Activated CD4-positive, alpha-beta T cell treated with anti-CD3 and anti-CD28 coated beads, Interleukin-2, amount 50 U/mL, for 24 hours (primary cell): ENCODE measurements around the gene MYBPH.

Source experiments
- DNase-seq, 2 donors: peaks; one replicate each; pipeline ENCODE4 v3.0.0-alpha.2; 2020; ENCODE audit warnings: low read depth in 1 of 2, low spot score in 1 of 2

MYBPH gene

DNA sequence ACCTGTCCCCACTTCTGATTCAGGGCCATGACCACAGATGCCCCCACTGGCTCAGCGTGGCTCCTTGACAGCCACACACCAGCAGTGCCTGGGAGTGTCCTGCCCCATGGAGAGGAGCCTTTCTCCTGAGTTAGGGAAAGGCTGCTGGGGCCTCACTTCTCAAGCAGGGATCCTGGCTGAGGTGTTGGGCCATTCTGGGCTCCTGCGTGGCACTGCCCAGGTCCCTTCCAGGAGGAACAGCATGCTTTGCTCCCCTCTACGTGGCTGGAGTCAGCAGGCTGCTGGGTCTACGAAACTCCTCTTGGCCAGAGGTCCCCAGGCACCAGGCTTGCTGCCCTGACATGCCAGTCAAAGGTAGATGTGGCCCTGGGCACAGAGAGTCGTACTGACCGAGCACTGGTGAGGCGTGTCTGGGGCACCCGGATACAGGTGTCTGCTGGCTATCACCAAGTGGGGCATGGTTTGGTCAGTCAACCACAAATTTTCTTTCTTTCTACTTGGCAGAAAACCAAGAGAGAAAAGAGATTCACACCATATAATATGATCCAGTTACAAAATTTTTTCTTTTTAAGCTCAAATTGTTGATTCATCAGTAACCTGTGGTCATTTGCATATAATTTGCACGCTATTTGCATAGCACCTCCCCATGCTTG lies 44.0 kb downstream of the MYBPH start:
- no peak for DNase-seq

DNA sequence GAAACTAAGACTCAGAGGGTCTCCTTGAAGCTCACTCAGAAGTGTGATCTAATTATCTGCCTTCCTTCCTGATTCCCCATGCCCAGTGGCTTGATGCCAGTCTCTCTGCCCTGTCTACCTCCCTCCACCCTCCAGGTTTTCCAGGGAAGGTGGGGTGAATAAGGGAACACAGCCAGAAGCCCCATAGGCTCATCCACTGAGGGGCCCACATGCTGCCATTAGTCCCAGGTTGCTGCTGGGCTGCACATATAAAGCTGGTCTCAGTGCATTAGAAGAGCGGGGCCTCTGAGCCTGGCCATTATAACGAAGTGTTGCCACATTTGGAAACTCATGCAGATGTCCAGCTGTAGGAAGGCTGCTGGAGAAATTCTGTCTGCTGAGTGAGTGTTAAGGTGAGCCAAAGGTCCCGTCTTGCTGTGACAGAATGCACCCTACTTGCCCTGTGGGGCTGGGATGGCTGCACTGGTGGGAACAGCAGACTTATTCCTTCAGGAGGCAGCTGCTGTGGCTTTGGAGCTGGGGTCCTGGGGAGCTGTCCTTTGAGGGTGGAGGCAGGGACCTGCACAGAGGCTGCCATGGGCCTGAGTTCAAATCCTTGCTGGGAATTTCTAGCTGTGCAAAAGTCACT lies 45.2 kb downstream of the MYBPH start:
- DNase-seq, result no peak

- no peak for DNase-seq
Measured at GRCh38 chr1:203129501-203130231, 46.0 kb downstream of the MYBPH start.

- no peak for DNase-seq
Measured at GRCh38 chr1:203128716-203129500, 46.7 kb downstream of the MYBPH start.

GRCh38 chr1:203128431-203128715 lies 47.3 kb downstream of the MYBPH start:
- no peak for DNase-seq

GRCh38 chr1:203127666-203128430 lies 47.8 kb downstream of the MYBPH start, which contains the start of gene ADORA1:
Gene ADORA1 (plus strand): TSS chr1:203127726. CDS start chr1:203128842, 1,116 bp downstream.
- DNase-seq, result no peak

GRCh38 chr1:203126866-203127665 lies 48.6 kb downstream of the MYBPH start:
- no peak for DNase-seq

- DNase-seq, result no peak
Measured at GRCh38 chr1:203126151-203126865, 49.3 kb downstream of the MYBPH start.

- no peak for DNase-seq
Measured at GRCh38 chr1:203124546-203125317, 50.9 kb downstream of the MYBPH start.

GRCh38 chr1:203124011-203124410 lies 51.6 kb downstream of the MYBPH start:
- no peak for DNase-seq

- no peak for DNase-seq
Measured at GRCh38 chr1:203122159-203122558, 53.5 kb downstream of the MYBPH start.

DNA sequence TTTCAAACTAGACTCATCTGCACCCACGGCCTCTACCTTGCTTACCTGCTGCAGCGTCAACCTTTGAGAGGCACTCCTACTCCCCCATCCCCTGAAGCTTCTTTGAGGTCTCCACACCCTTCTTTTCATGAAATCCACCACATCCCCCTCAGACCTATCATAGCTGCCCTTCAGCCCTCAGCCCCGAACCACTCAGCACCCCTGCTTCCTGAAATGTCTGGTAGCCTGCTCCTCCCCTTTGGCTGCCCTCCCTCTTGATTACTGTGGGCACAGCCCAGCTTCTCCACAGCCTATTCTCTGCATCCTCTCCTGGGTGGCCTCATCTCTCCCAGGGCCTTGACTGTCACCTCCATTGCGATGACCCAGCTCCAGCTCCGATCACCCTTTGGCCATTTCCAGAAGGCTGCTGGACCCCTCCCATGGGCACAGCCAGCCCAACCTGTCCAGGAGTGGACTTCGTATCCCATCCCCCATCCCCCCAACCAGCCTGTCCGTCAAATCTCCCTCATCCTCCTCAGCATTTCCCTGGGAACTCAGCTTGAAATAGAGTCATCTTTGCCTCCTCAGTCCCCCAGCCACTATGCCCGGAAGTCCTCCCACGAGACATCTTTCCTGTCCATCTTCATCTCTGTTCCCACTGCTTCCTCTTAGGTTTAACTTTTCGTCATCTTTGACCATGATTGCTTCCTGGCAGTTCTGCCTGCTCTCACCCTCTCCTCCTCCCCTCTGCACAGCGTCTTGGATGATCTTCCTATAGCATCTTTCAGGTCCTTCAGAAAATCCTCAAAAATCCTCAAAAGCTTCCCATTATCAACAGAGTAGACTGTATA lies 54.2 kb downstream of the MYBPH start:
- DNase-seq, result no peak

DNA sequence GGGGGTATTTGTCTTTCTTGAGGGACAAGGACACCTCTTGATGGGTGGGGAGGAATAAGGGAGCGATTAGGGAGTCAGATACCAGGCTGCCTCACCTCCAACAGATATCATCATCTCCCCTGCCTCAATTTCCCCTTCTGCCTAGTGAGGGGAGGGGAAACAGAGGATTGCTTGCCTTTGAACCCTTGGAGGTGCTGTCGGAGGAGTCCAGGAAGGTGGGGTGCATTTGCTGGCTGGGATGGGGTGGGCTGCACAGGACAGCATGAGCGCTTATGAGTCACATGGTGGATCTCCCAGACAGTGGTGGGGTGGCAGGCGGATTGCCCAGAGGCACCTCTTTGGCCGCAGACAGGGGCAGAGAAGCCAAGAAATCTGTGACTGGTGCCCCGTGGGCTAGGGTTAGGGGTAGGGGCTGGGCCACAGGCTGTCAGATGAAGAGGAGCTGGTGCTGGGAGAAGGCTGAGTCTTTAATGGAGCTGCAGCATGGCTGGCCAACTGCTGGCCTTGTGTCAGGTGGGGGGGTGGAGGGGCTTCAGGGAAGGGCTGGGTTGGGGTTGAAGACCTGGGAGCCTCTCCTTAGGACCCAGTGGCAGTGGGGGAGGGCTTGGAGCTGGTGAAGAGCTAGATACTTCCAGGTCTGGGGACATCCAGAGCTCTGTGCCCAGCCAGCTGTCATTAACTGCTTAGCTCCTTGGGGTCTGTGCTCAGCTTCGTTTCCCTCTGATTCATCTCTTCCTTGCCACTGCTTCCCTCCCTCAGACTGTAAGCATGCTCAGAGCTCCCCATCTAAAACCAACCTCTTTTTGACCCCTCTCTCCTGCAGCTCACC lies 55.1 kb downstream of the MYBPH start:
- DNase-seq, result no peak
